ENCODE data around the gene SLC12A3.

- no peak for TF ChIP-seq FOXJ3 (CRISPR knock-in tag; IDR thresholded peaks at IDR 0.05; ENCODE audit: borderline replicate concordance)
- TF ChIP-seq TCF7 (CRISPR knock-in tag; IDR thresholded peaks at IDR 0.05; ENCODE audit: low read depth) = 0 out of 2 replicates have a peak, but pooled peaks have one; percentile 7
- no peak for TF ChIP-seq IRF2 (CRISPR knock-in tag; IDR thresholded peaks at IDR 0.05; ENCODE audit: borderline replicate concordance, low read depth)
- no peak for TF ChIP-seq CTCF (IDR thresholded peaks at IDR 0.05)
Measured at GRCh38 chr16:56932721-56933619, 68.0 kb downstream of the SLC12A3 start.

Measured in WTC11 (cell line).